PC-3 (cell line): Measurements from ENCODE around the gene SCNN1B.

ENCODE experiments used
- CTCF ChIP-seq: fragments of 300-600 bp; sonication (generic); conservative IDR thresholded peaks from 2 replicates; pipeline ENCODE4 v1.5.1; 2017; ENCODE audit warnings: antibody characterized with exemption, low read depth, mild to moderate bottlenecking, low read length
- EZH2 ChIP-seq: fragments of 300-600 bp; sonication (generic); IDR thresholded peaks from one replicate; pipeline ENCODE4 v1.6.1; 2017; ENCODE audit warnings: antibody characterized with exemption, mild to moderate bottlenecking, low read length; ENCODE audit not compliant: unreplicated experiment
- EZH2phosphoT487 ChIP-seq: fragments of 300-600 bp; sonication (generic); IDR thresholded peaks from 2 replicates; pipeline ENCODE4 v1.6.1; 2018; ENCODE audit warnings: mild to moderate bottlenecking, antibody characterized with exemption, low read length, borderline replicate concordance

- no peak for TF ChIP-seq CTCF
- no peak for TF ChIP-seq EZH2
- no peak for TF ChIP-seq EZH2phosphoT487
Observed at GRCh38 chr16:23368469-23368868, 66.4 kb downstream of the SCNN1B start.
